HepG2 (cell line): ENCODE results near the gene ANKRD53. TPM values are rescaled to one million over a fixed set of nuclear protein-coding genes. Genes with fewer than 3 reads are reported as not detected.

Source experiments
- ELF4 ChIP-seq: sonication (generic); formaldehyde crosslinking; IDR thresholded peaks from 2 replicates; pipeline ENCODE4 v1.5.0; 2020; ENCODE audit warnings: missing genetic modification reagents, mild to moderate bottlenecking, moderate library complexity, borderline replicate concordance
- HOXA7 ChIP-seq: sonication (generic); formaldehyde crosslinking; IDR thresholded peaks from 2 replicates; pipeline ENCODE4 v1.8.1; 2022; ENCODE audit warnings: mild to moderate bottlenecking, missing genetic modification reagents, moderate library complexity
- KDM2A ChIP-seq: sonication (generic); formaldehyde crosslinking; IDR thresholded peaks from 2 replicates; pipeline ENCODE4 v1.4.0; 2020; ENCODE audit warnings: low read depth, missing genetic modification reagents, borderline replicate concordance
- KLF16 ChIP-seq, 2 experiments: sonication (generic) in 1 of 2; formaldehyde crosslinking in 1 of 2; IDR thresholded peaks; 2 replicates each; pipeline versions ENCODE4 v1.6.1 to v1.8.0; 2016 to 2023; ENCODE audit warnings: missing genetic modification reagents in 2 of 2, missing compliant biosample characterization in 1 of 2
- NR2C2 ChIP-seq: sonication (generic); formaldehyde crosslinking; IDR thresholded peaks from 2 replicates; pipeline ENCODE4 v1.4.0; 2020; ENCODE audit warnings: missing genetic modification reagents, mild to moderate bottlenecking, moderate library complexity, borderline replicate concordance
- POLR2A ChIP-seq, 2 experiments: IDR thresholded peaks; 2 replicates each; pipeline ENCODE4 v1.6.1; 2011; ENCODE audit warnings: low read depth in 2 of 2, low read length in 2 of 2, mild to moderate bottlenecking in 1 of 2, moderate library complexity in 1 of 2; ENCODE audit not compliant: insufficient read depth in 1 of 2
- PRDM4 ChIP-seq: sonication (generic); formaldehyde crosslinking; IDR thresholded peaks from 2 replicates; pipeline ENCODE4 v1.9.0; 2021; ENCODE audit warnings: missing genetic modification reagents, borderline replicate concordance
- RXRA ChIP-seq: sonication (generic); formaldehyde crosslinking; IDR thresholded peaks from 2 replicates; pipeline ENCODE4 v1.5.1; 2020; ENCODE audit warnings: missing genetic modification reagents
- TSC22D2 ChIP-seq: sonication (generic); formaldehyde crosslinking; IDR thresholded peaks from 2 replicates; pipeline ENCODE4 v1.5.1; 2020; ENCODE audit warnings: missing genetic modification reagents, mild to moderate bottlenecking, borderline replicate concordance
- ZEB1 ChIP-seq: IDR thresholded peaks from 2 replicates; pipeline ENCODE4 v1.6.1; 2012; ENCODE audit warnings: mild to moderate bottlenecking, low read depth, inconsistent platforms; ENCODE audit not compliant: insufficient replicate concordance
- ZMYM4 ChIP-seq: sonication (generic); formaldehyde crosslinking; IDR thresholded peaks from 2 replicates; pipeline ENCODE4 v1.8.1; 2023; ENCODE audit warnings: mild to moderate bottlenecking, missing genetic modification reagents
- ZNF280D ChIP-seq: sonication (generic); formaldehyde crosslinking; IDR thresholded peaks from 2 replicates; pipeline ENCODE4 v1.5.1; 2020; ENCODE audit warnings: mild to moderate bottlenecking, missing genetic modification reagents
- ZNF766 ChIP-seq: sonication (generic); formaldehyde crosslinking; IDR thresholded peaks from 2 replicates; pipeline ENCODE4 v1.5.0; 2020; ENCODE audit warnings: missing genetic modification reagents, borderline replicate concordance
- polyA plus RNA-seq, 8 experiments: library from polyadenylated mRNA; depleted of rRNA in 3 of 8; stranded (reverse) in 7 of 8; unstranded in 1 of 8; fragments of >200 nt; fragmentation: Illumina TruSeq in 4 of 8; extraction: Trizol in 4 of 8; gene quantifications; 2 replicates each; pipeline versions ENCODE4 v1.2.1 to v1.2.3, GENCODE V29; 2011 to 2016; ENCODE audit warnings: low read depth in 4 of 8, missing spikeins in 1 of 8, mixed read lengths in 1 of 8; ENCODE audit not compliant: insufficient read depth in 1 of 8
- total RNA-seq, 5 experiments: library from RNA; depleted of rRNA; stranded (reverse); fragments of >200 nt; fragmentation: Illumina TruSeq; extraction: Trizol; gene quantifications; 2 replicates each; pipeline ENCODE4 v1.2.3, GENCODE V29; 2016; ENCODE audit warnings: low read depth in 1 of 5
- TF ChIP-seq, protein P1 (sequence below): sonication (generic); formaldehyde crosslinking; IDR thresholded peaks from 2 replicates; pipeline ENCODE4 v1.8.1; 2022; ENCODE audit warnings: low read depth, mild to moderate bottlenecking, missing genetic modification reagents
- TF ChIP-seq, protein P2 (sequence below): IDR thresholded peaks from 2 replicates; pipeline ENCODE4 v1.6.1; 2018; ENCODE audit warnings: missing genetic modification reagents
- TF ChIP-seq, protein P3 (sequence below): sonication (generic); formaldehyde crosslinking; IDR thresholded peaks from 2 replicates; pipeline ENCODE4 v1.4.0; 2020; ENCODE audit warnings: missing genetic modification reagents

The ANKRD53 gene
- total and polyA plus RNA-seq, 2 of the 13 experiments (the other 11 are each of a cell fraction or from before 2014, with no cell fraction given), result 0.15 TPM; not detected in 1

DNA sequence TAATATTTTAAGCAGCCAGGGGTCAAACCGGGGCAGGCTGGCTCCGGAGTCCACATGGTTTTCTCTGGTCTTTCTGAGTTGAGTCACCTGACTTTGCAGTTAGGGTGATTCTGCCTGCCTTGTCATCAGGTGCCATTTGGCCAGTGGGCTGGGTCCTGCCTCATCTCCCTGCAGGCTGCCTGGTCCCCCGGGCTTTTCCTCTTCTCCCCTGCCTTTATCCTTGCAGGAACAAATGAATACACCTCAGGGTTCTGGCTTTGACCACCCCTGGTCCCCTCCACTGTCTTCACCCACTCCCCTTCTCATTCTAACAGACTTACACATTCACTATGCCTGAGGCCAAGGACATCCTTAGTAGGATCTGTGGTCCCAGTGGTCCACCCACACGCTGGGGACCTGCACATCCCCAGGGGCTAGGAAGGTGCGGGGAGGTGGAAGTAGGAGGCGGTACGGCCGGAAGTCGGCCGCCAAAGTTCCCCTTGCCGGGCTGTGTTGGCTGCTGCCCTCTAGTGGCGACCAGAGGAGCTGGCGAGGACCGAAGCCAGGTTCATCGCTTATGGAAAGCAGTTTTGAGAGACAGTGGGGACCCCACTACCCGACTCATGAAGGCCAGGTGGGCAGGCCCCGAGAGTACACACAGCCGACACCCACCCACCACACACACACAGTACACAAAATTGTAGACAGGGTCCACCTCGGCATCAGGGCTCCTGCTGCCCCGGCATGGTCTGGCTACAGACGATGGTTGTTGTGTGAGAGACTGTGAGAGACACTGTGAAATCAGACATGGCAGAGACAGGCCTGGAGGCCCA, 22.6 kb downstream of the ANKRD53 start (continued):
- TF ChIP-seq ZNF280D (CRISPR knock-in tag), result peak; percentile 91
- TF ChIP-seq KLF16 (CRISPR knock-in tag; IDR thresholded peaks at IDR 0.05), result peak in 1 of 2 experiments; percentile 82; a peak in 1 of 4 replicates
- no peak for TF ChIP-seq HOXA7 (CRISPR knock-in tag)
- TF ChIP-seq NR2C2 (CRISPR knock-in tag), result peak; percentile 41; the same call in 1 of the 2 replicates
- TF ChIP-seq ELF4, result peak; percentile 80; the same call in 1 of the 2 replicates
- TF ChIP-seq ZMYM4 (CRISPR knock-in tag), result peak; percentile 88
- TF ChIP-seq, protein P1, sequence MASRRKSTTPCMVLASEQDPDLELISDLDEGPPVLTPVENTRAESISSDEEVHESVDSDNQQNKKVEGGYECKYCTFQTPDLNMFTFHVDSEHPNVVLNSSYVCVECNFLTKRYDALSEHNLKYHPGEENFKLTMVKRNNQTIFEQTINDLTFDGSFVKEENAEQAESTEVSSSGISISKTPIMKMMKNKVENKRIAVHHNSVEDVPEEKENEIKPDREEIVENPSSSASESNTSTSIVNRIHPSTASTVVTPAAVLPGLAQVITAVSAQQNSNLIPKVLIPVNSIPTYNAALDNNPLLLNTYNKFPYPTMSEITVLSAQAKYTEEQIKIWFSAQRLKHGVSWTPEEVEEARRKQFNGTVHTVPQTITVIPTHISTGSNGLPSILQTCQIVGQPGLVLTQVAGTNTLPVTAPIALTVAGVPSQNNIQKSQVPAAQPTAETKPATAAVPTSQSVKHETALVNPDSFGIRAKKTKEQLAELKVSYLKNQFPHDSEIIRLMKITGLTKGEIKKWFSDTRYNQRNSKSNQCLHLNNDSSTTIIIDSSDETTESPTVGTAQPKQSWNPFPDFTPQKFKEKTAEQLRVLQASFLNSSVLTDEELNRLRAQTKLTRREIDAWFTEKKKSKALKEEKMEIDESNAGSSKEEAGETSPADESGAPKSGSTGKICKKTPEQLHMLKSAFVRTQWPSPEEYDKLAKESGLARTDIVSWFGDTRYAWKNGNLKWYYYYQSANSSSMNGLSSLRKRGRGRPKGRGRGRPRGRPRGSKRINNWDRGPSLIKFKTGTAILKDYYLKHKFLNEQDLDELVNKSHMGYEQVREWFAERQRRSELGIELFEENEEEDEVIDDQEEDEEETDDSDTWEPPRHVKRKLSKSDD (CRISPR knock-in tag), result peak; percentile 68; the same call in 1 of the 2 replicates
- no peak for TF ChIP-seq ZNF766 (CRISPR knock-in tag)
- peak; percentile 70 for TF ChIP-seq TSC22D2
- TF ChIP-seq, protein P2, sequence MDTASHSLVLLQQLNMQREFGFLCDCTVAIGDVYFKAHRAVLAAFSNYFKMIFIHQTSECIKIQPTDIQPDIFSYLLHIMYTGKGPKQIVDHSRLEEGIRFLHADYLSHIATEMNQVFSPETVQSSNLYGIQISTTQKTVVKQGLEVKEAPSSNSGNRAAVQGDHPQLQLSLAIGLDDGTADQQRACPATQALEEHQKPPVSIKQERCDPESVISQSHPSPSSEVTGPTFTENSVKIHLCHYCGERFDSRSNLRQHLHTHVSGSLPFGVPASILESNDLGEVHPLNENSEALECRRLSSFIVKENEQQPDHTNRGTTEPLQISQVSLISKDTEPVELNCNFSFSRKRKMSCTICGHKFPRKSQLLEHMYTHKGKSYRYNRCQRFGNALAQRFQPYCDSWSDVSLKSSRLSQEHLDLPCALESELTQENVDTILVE (CRISPR knock-in tag), result peak; percentile 51; the same call in 1 of the 2 replicates
- TF ChIP-seq, protein P3, sequence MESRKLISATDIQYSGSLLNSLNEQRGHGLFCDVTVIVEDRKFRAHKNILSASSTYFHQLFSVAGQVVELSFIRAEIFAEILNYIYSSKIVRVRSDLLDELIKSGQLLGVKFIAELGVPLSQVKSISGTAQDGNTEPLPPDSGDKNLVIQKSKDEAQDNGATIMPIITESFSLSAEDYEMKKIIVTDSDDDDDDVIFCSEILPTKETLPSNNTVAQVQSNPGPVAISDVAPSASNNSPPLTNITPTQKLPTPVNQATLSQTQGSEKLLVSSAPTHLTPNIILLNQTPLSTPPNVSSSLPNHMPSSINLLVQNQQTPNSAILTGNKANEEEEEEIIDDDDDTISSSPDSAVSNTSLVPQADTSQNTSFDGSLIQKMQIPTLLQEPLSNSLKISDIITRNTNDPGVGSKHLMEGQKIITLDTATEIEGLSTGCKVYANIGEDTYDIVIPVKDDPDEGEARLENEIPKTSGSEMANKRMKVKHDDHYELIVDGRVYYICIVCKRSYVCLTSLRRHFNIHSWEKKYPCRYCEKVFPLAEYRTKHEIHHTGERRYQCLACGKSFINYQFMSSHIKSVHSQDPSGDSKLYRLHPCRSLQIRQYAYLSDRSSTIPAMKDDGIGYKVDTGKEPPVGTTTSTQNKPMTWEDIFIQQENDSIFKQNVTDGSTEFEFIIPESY (CRISPR knock-in tag), result peak; percentile 22; the same call in 1 of the 2 replicates
- peak; percentile 67; the same call in 1 of the 2 replicates for TF ChIP-seq RXRA
- TF ChIP-seq KDM2A (CRISPR knock-in tag), result peak; percentile 94
- TF ChIP-seq PRDM4 (CRISPR knock-in tag), result no peak
- TF ChIP-seq POLR2A (IDR thresholded peaks at IDR 0.05; ENCODE audit: insufficient read depth in 1 of 2, low read depth in 2 of 2, low read length in 2 of 2), result peak in 1 of 2 experiments; percentile 74; a peak in 2 of 4 replicates
- TF ChIP-seq ZEB1, result no peak
